HG03045 (cell line): ENCODE measurements around the gene ZFYVE21.

Experiments used
- ATAC-seq: cut with Tn5 transposase; IDR thresholded peaks from one replicate; pipeline ENCODE4 v1.9.1; 2021; ENCODE audit warnings: mild to moderate bottlenecking, moderate library complexity; ENCODE audit not compliant: unreplicated experiment

The ZFYVE21 gene

GRCh38 chr14:103721334-103722120, 5.9 kb downstream of the ZFYVE21 start:
- ATAC-seq, result no peak

GRCh38 chr14:103723748-103724081, 8.1 kb downstream of the ZFYVE21 start:
- no peak for ATAC-seq

GRCh38 chr14:103724116-103724515, 8.5 kb downstream of the ZFYVE21 start:
- ATAC-seq, result no peak

- no peak for ATAC-seq
These were observed 9.5 kb downstream of the ZFYVE21 start for GRCh38 chr14:103725001-103725682.

GRCh38 chr14:103725739-103726395, 10.3 kb downstream of the ZFYVE21 start:
- ATAC-seq, result no peak

- no peak for ATAC-seq
These were observed 10.9 kb downstream of the ZFYVE21 start for GRCh38 chr14:103726474-103726873.

GRCh38 chr14:103727313-103727980, 11.8 kb downstream of the ZFYVE21 start:
- ATAC-seq, result no peak

- no peak for ATAC-seq
These were observed 12.5 kb downstream of the ZFYVE21 start for GRCh38 chr14:103728141-103728540.

- ATAC-seq, result no peak
These were observed 13.1 kb downstream of the ZFYVE21 start for GRCh38 chr14:103728721-103729120.

- ATAC-seq, result no peak
These were observed 14.2 kb downstream of the ZFYVE21 start for GRCh38 chr14:103729496-103730448.

GRCh38 chr14:103730490-103731035, 15.0 kb downstream of the ZFYVE21 start:
- ATAC-seq, result no peak

GRCh38 chr14:103731481-103731880, 15.9 kb downstream of the ZFYVE21 start:
- no peak for ATAC-seq

GRCh38 chr14:103731916-103732867, 16.6 kb downstream of the ZFYVE21 start:
- no peak for ATAC-seq

GRCh38 chr14:103732868-103733620, 17.4 kb downstream of the ZFYVE21 start:
- no peak for ATAC-seq

- no peak for ATAC-seq
These were observed 18.0 kb downstream of the ZFYVE21 start for GRCh38 chr14:103733651-103734050.

GRCh38 chr14:103734081-103734888, 18.7 kb downstream of the ZFYVE21 start:
- ATAC-seq, result no peak

GRCh38 chr14:103735022-103735421, 19.4 kb downstream of the ZFYVE21 start:
- ATAC-seq, result no peak
